ENCODE data around the gene UACA. TPM values are rescaled to one million over a fixed set of nuclear protein-coding genes. Genes with fewer than 3 reads are reported as not detected.
A peak's percentile ranks its signal among the peaks of the same experiment; 100 is the strongest.
"Not testable (repeated sequence)": the region's sequence is repeated elsewhere in the genome, so short reads cannot be mapped to it uniquely, and the experiment has no call there.

UACA gene
- total RNA-seq, 1 donor = 3.0 TPM

GRCh38 chr15:70632079-70632478 is 131.3 kb downstream of the UACA start:
- DNase-seq (ENCODE audit: low read depth in 2 of 3, low spot score in 2 of 3) = no peak

- DNase-seq (ENCODE audit: low read depth in 2 of 3, low spot score in 2 of 3) = no peak
These were observed 133.6 kb downstream of the UACA start for GRCh38 chr15:70629735-70630273.

GRCh38 chr15:70628549-70628896 is 134.8 kb downstream of the UACA start:
- no peak for DNase-seq (ENCODE audit: low read depth in 2 of 3, low spot score in 2 of 3)

GRCh38 chr15:70627734-70628548 is 135.4 kb downstream of the UACA start:
- peak in 2 of 3 donors; percentile 10 to 48 for DNase-seq (ENCODE audit: low read depth in 2 of 3, low spot score in 2 of 3)

- DNase-seq (ENCODE audit: low read depth in 2 of 3, low spot score in 2 of 3) = no peak
These were observed 136.0 kb downstream of the UACA start for GRCh38 chr15:70627322-70627721.

- DNase-seq (ENCODE audit: low read depth in 2 of 3, low spot score in 2 of 3) = peak in 2 of 3 donors; percentile 52 to 87
These were observed 137.9 kb downstream of the UACA start for GRCh38 chr15:70625438-70625837.

- no peak for DNase-seq (ENCODE audit: low read depth in 2 of 3, low spot score in 2 of 3)
These were observed 138.3 kb downstream of the UACA start for GRCh38 chr15:70625011-70625410.

GRCh38 chr15:70618929-70619328 is 144.4 kb downstream of the UACA start:
- no peak for DNase-seq (ENCODE audit: low read depth in 2 of 3, low spot score in 2 of 3)

GRCh38 chr15:70617911-70618287 is 145.5 kb downstream of the UACA start:
- DNase-seq (ENCODE audit: low read depth in 2 of 3, low spot score in 2 of 3) = no peak

- no peak for DNase-seq (ENCODE audit: low read depth in 2 of 3, low spot score in 2 of 3)
These were observed 146.1 kb downstream of the UACA start for GRCh38 chr15:70617076-70617910.

GRCh38 chr15:70616311-70616756 is 147.0 kb downstream of the UACA start:
- DNase-seq (ENCODE audit: low read depth in 2 of 3, low spot score in 2 of 3) = not testable (repeated sequence)

- DNase-seq (ENCODE audit: low read depth in 2 of 3, low spot score in 2 of 3) = no peak
These were observed 147.7 kb downstream of the UACA start for GRCh38 chr15:70615435-70616310.

GRCh38 chr15:70614221-70614620 is 149.1 kb downstream of the UACA start:
- DNase-seq (ENCODE audit: low read depth in 2 of 3, low spot score in 2 of 3) = no peak

- DNase-seq (ENCODE audit: low read depth in 2 of 3, low spot score in 2 of 3) = no peak
These were observed 150.1 kb downstream of the UACA start for GRCh38 chr15:70613271-70613670.

- no peak for DNase-seq (ENCODE audit: low read depth in 2 of 3, low spot score in 2 of 3)
These were observed 152.1 kb downstream of the UACA start for GRCh38 chr15:70611286-70611685.

- no peak for DNase-seq (ENCODE audit: low read depth in 2 of 3, low spot score in 2 of 3)
These were observed 152.8 kb downstream of the UACA start for GRCh38 chr15:70610541-70610940.

GRCh38 chr15:70609889-70610288 is 153.5 kb downstream of the UACA start:
- DNase-seq (ENCODE audit: low read depth in 2 of 3, low spot score in 2 of 3) = no peak

- DNase-seq (ENCODE audit: low read depth in 2 of 3, low spot score in 2 of 3) = no peak
These were observed 155.2 kb downstream of the UACA start for GRCh38 chr15:70608144-70608543.

- no peak for DNase-seq (ENCODE audit: low read depth in 2 of 3, low spot score in 2 of 3)
These were observed 157.6 kb downstream of the UACA start for GRCh38 chr15:70605606-70606410.

All from hematopoietic multipotent progenitor cell (in vitro differentiated cells).